IMR-90 (cell line): ENCODE measurements around the gene TAF1B. TPM values are rescaled to one million over a fixed set of nuclear protein-coding genes. Genes with fewer than 3 reads are reported as not detected.

Experiments
- ATAC-seq: fragments of 200-7000 bp; cut with Tn5 transposase; 2 replicates; pipeline ENCODE4 v1.9.1; 2020; ENCODE audit warnings: low read depth, mild to moderate bottlenecking, moderate library complexity
- BruUV-seq: library from RNA; stranded (reverse); fragments of 400-500 nt; replicated peaks from 2 replicates; lab custom pipeline; 2021; lab: Mats Ljungman, UMichigan
- CTCF ChIA-PET: fragments of 300-600 bp; formaldehyde crosslinking; extraction: SDS; loops from one replicate; lab custom pipeline; 2021; ENCODE audit warnings: antibody characterized with exemption; lab: Yijun Ruan, JAX
- POLR2A ChIA-PET: fragments of 300-600 bp; sonication (Branson Sonifier 250); formaldehyde crosslinking; loops from one replicate; lab custom pipeline; 2022; ENCODE audit warnings: antibody characterized with exemption; ENCODE audit not compliant: unreplicated experiment; lab: Charles Lee
- DNase-seq: peaks from one replicate; pipeline ENCODE4 v3.0.0; 2013
- H2AFZ ChIP-seq: replicated peaks from 2 replicates; pipeline ENCODE3; 2013; ENCODE audit warnings: low read length, mild to moderate bottlenecking; ENCODE audit not compliant: poor library complexity
- H2AK5ac ChIP-seq: 2 replicates; pipeline ENCODE4 v1.6.1; 2013; ENCODE audit warnings: low read depth, low read length, inconsistent platforms
- H2AK9ac ChIP-seq: replicated peaks from 2 replicates; pipeline ENCODE3; 2013; ENCODE audit warnings: mild to moderate bottlenecking, low read depth, low read length, moderate library complexity; ENCODE audit not compliant: poor library complexity
- H2BK120ac ChIP-seq: 2 replicates; pipeline ENCODE4 v1.6.1; 2013; ENCODE audit warnings: low read depth, low read length, inconsistent platforms
- H2BK15ac ChIP-seq: 3 replicates; pipeline ENCODE4 v1.6.1; 2013; ENCODE audit warnings: low read depth, low read length, inconsistent platforms
- H2BK20ac ChIP-seq: 2 replicates; pipeline ENCODE4 v1.6.1; 2013; ENCODE audit warnings: low read depth, mild to moderate bottlenecking, inconsistent platforms, low read length, moderate library complexity
- H2BK5ac ChIP-seq: 2 replicates; pipeline ENCODE4 v1.6.1; 2013; ENCODE audit warnings: mild to moderate bottlenecking, low read depth, low read length, inconsistent platforms; ENCODE audit not compliant: poor library complexity, severe bottlenecking
- H3K14ac ChIP-seq: replicated peaks from 2 replicates; pipeline ENCODE4 v1.6.1; 2013; ENCODE audit warnings: low read depth, low read length, inconsistent platforms
- H3K18ac ChIP-seq: 2 replicates; pipeline ENCODE4 v1.6.1; 2013; ENCODE audit warnings: low read depth, low read length, control low read depth
- H3K23ac ChIP-seq: 2 replicates; pipeline ENCODE4 v1.6.1; 2013; ENCODE audit warnings: low read depth, low read length, inconsistent platforms
- H3K27ac ChIP-seq: 2 replicates; pipeline ENCODE4 v1.5.1; 2013; ENCODE audit warnings: mild to moderate bottlenecking, control low read depth, low read length; ENCODE audit not compliant: insufficient read depth
- H3K27me3 ChIP-seq: 2 replicates; pipeline ENCODE4 v1.6.1; 2013; ENCODE audit warnings: low read length; ENCODE audit not compliant: control insufficient read depth, insufficient read depth
- H3K36me3 ChIP-seq: 2 replicates; pipeline ENCODE4 v1.6.1; 2013; ENCODE audit warnings: low read length, mixed read lengths; ENCODE audit not compliant: control insufficient read depth, insufficient read depth
- H3K4ac ChIP-seq: 2 replicates; pipeline ENCODE4 v1.6.1; 2013; ENCODE audit warnings: low read depth, low read length, inconsistent platforms
- H3K4me1 ChIP-seq: 2 replicates; pipeline ENCODE4 v1.6.1; 2013; ENCODE audit warnings: low read length, mixed read lengths; ENCODE audit not compliant: control insufficient read depth, insufficient read depth
- H3K4me2 ChIP-seq: 2 replicates; pipeline ENCODE4 v1.6.1; 2013; ENCODE audit warnings: low read depth, mild to moderate bottlenecking, control low read depth, low read length, moderate library complexity
- H3K4me3 ChIP-seq: 2 replicates; pipeline ENCODE4 v1.5.1; 2013; ENCODE audit warnings: low read depth, mild to moderate bottlenecking, control low read depth, low read length, moderate library complexity; ENCODE audit not compliant: insufficient read depth
- H3K56ac ChIP-seq: 2 replicates; pipeline ENCODE4 v1.6.1; 2013; ENCODE audit warnings: low read length, inconsistent platforms; ENCODE audit not compliant: insufficient read depth; ENCODE audit errors: extremely low read depth
- H3K79me1 ChIP-seq, 2 experiments: 2 replicates each; pipeline ENCODE4 v1.6.1; 2013; ENCODE audit warnings: low read length in 2 of 2, inconsistent platforms in 1 of 2, low read depth in 1 of 2
- H3K9ac ChIP-seq: 2 replicates; pipeline ENCODE4 v1.6.1; 2013; ENCODE audit warnings: low read depth, low read length, control low read depth
- H3K9me1 ChIP-seq: 2 replicates; pipeline ENCODE4 v1.6.1; 2013; ENCODE audit warnings: low read length, inconsistent platforms; ENCODE audit not compliant: insufficient read depth
- H3K9me3 ChIP-seq: 2 replicates; pipeline ENCODE4 v1.6.1; 2013; ENCODE audit warnings: low read length; ENCODE audit not compliant: control insufficient read depth, insufficient read depth
- H4K20me1 ChIP-seq: 2 replicates; pipeline ENCODE4 v1.6.1; 2013; ENCODE audit warnings: low read length, inconsistent platforms; ENCODE audit not compliant: insufficient read depth
- H4K5ac ChIP-seq: 2 replicates; pipeline ENCODE4 v1.6.1; 2013; ENCODE audit warnings: mild to moderate bottlenecking, low read depth, low read length, control low read depth
- H4K8ac ChIP-seq, 2 experiments: 2 replicates each; pipeline ENCODE4 v1.6.1; 2013; ENCODE audit warnings: low read depth in 2 of 2, low read length in 2 of 2, control low read depth in 1 of 2, inconsistent platforms in 1 of 2
- H4K91ac ChIP-seq: 2 replicates; pipeline ENCODE4 v1.6.1; 2013; ENCODE audit warnings: low read depth, low read length, inconsistent platforms; ENCODE audit not compliant: insufficient read depth
- CTCF ChIP-seq: conservative IDR thresholded peaks from 2 replicates; pipeline ENCODE4 v1.5.1; 2012; ENCODE audit warnings: mild to moderate bottlenecking, low read depth, low read length, improper control_type of control experiment
- ELK1 ChIP-seq: fragments of 150-350 bp; IDR thresholded peaks from 2 replicates; pipeline ENCODE4 v1.6.1; 2016; ENCODE audit warnings: low read depth, mild to moderate bottlenecking, low read length, moderate library complexity, borderline replicate concordance
- MAFK ChIP-seq: IDR thresholded peaks from 2 replicates; pipeline ENCODE4 v1.6.1; 2012; ENCODE audit warnings: low read depth, low read length, improper control_type of control experiment
- MAZ ChIP-seq: IDR thresholded peaks from 2 replicates; pipeline ENCODE4 v1.6.1; 2012; ENCODE audit warnings: low read depth, mild to moderate bottlenecking, low read length, improper control_type of control experiment, moderate library complexity, borderline replicate concordance
- NFE2L2 ChIP-seq: fragments of 150-350 bp; IDR thresholded peaks from 2 replicates; pipeline ENCODE4 v1.6.1; 2016; ENCODE audit warnings: low read depth, mild to moderate bottlenecking, low read length
- RCOR1 ChIP-seq: IDR thresholded peaks from 2 replicates; pipeline ENCODE4 v1.6.1; 2012; ENCODE audit warnings: mild to moderate bottlenecking, low read length, improper control_type of control experiment; ENCODE audit not compliant: insufficient replicate concordance
- RFX5 ChIP-seq: IDR thresholded peaks from 2 replicates; pipeline ENCODE4 v1.8.0; 2012; ENCODE audit warnings: low read depth, mild to moderate bottlenecking, low read length, moderate library complexity
- WGBS, 2 experiments: methylation state at CpG; one replicate each; pipeline versions ENCODE4 v1.1.5 to v1.1.7; 2013; ENCODE audit warnings: missing lambda C conversion rate in 2 of 2; ENCODE audit not compliant: insufficient read length in 1 of 2; ENCODE audit errors: extremely low coverage in 2 of 2; 5-methylcytosine and 5-hydroxymethylcytosine counted together
- dilution Hi-C: fragments of 300-500 bp; cut with HindIII; formaldehyde crosslinking; loops from one replicate; pipeline ENCODE4 v1.14.3; 2018; ENCODE audit warnings: low sequenced_read_pairs; ENCODE audit not compliant: unreplicated experiment
- in situ Hi-C: fragments of 300-500 bp; cut with MboI; formaldehyde crosslinking; loops from 3 replicates; pipeline ENCODE4 v1.14.3; 2019; ENCODE audit warnings: low sequenced_read_pairs, inconsistent platforms, mixed read lengths
- intact Hi-C: fragments of 100-400 bp; cut with micrococcal nuclease; formaldehyde crosslinking; loops from 2 replicates; pipeline ENCODE4 v1.10.0; 2022
- polyA plus RNA-seq, 3 experiments: library from polyadenylated mRNA; depleted of rRNA; stranded (reverse); fragments of >200 nt; gene quantifications; 2 replicates each; pipeline ENCODE4 v1.2.3, GENCODE V29; 2012; ENCODE audit warnings: low replicate concordance in 1 of 3
- total RNA-seq: library from RNA; depleted of rRNA; stranded (reverse); fragments of >200 nt; gene quantifications from 2 replicates; pipeline ENCODE4 v1.2.3, GENCODE V29; 2012

Gene TAF1B
- total and polyA plus RNA-seq, 2 of the 4 experiments (the other 2 are of a cell fraction) = 8.4 to 19.9 TPM

GRCh38 chr2:9958057-9958456 is 114.8 kb downstream of the TAF1B start:
- Histone ChIP-seq H3K18ac (no peak overlapping the region), H3K79me1 (no peaks in the 10 kb centered on the region), H3K14ac (no peak overlapping the region), H4K91ac (no peak overlapping the region), H4K5ac (no peak overlapping the region), H2AFZ (no peak overlapping the region), H2BK120ac (no peak overlapping the region), H3K9me3 (no peaks in the 10 kb centered on the region), H3K27me3 (peaks cover 2% of the 10 kb centered on the region), H2BK5ac (no peak overlapping the region), H3K36me3 (peaks cover 2% of the 10 kb centered on the region; the same call in 1 of the 2 replicates), H4K8ac (no peak overlapping the region), H3K23ac (no peak overlapping the region), H2BK15ac (no peak overlapping the region), H3K4me3 (no peak overlapping the region), H3K4ac (no peak overlapping the region), H2BK20ac (no peak overlapping the region), H3K9ac (no peak overlapping the region), H3K4me2 (no peak overlapping the region), H4K20me1 (no peaks in the 10 kb centered on the region), H3K9me1 (no peaks in the 10 kb centered on the region), H2AK5ac (no peak overlapping the region), H3K4me1 (peaks cover 2% of the 10 kb centered on the region; the same call in 1 of the 2 replicates), H2AK9ac (no peak overlapping the region), H3K56ac (no peak overlapping the region), H3K27ac (no peak overlapping the region)
- TF ChIP-seq RFX5 (no peak), NFE2L2 (no peak), MAFK (no peak), CTCF (no peak), ELK1 (no peak), MAZ (no peak), RCOR1 (no peak)
- in situ Hi-C loops (no loop called here), dilution Hi-C loops (no loop called here), intact Hi-C loops (no loop called here)
- ATAC-seq (no peak), DNase-seq (no peak)
- ChIA-PET CTCF (interaction anchor here (0.6 kb wide), 1 partner anchor 85 kb away, joined by 5 read pairs; no protein-coding TSS in a partner anchor), POLR2A (no interaction called here)
- 86% methylated on average over 1 of the region's 8 CpGs; no CpG with 5 or more reads in 1 of the 2 experiments for WGBS, 2 experiments
- BruUV-seq = no TSS peak
